ENCODE results near the gene NLGN3. TPM values are rescaled to one million over a fixed set of nuclear protein-coding genes. Genes with fewer than 3 reads are reported as not detected.

Gene NLGN3
- total and polyA plus RNA-seq, 3 donors from 2014 or later: 7.6 to 8.9 (median 8.2) TPM

DNA sequence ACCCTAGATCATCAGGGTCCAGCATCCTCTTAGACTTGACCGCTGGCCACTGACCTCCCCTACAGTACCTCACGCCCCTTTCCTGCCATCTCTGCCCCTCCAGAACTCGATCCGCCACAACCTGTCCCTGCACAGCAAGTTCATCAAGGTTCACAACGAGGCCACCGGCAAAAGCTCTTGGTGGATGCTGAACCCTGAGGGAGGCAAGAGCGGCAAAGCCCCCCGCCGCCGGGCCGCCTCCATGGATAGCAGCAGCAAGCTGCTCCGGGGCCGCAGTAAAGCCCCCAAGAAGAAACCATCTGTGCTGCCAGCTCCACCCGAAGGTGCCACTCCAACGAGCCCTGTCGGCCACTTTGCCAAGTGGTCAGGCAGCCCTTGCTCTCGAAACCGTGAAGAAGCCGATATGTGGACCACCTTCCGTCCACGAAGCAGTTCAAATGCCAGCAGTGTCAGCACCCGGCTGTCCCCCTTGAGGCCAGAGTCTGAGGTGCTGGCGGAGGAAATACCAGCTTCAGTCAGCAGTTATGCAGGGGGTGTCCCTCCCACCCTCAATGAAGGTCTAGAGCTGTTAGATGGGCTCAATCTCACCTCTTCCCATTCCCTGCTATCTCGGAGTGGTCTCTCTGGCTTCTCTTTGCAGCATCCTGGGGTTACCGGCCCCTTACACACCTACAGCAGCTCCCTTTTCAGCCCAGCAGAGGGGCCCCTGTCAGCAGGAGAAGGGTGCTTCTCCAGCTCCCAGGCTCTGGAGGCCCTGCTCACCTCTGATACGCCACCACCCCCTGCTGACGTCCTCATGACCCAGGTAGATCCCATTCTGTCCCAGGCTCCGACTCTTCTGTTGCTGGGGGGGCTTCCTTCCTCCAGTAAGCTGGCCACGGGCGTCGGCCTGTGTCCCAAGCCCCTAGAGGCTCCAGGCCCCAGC lies 43.8 kb upstream of the NLGN3 start:
- Histone ChIP-seq H3K27ac (no peak overlapping the region), H3K9me3 (no peaks in the 10 kb centered on the region), H3K36me3 (ENCODE audit: low read depth, missing control alignments) (no peaks in the 10 kb centered on the region), H3K4me3 (no peak overlapping the region), H3K27me3 (no peaks in the 10 kb centered on the region), H3K4me1 (peaks cover 10% of the 10 kb centered on the region)
- 74 to 79% methylated on average over 4 to 16 of the region's 31 CpGs for WGBS, 2 donors
- intact Hi-C loops (cut with DNase I; ENCODE audit: low total_unique reads): no loop called here
- TF ChIP-seq, protein P1, sequence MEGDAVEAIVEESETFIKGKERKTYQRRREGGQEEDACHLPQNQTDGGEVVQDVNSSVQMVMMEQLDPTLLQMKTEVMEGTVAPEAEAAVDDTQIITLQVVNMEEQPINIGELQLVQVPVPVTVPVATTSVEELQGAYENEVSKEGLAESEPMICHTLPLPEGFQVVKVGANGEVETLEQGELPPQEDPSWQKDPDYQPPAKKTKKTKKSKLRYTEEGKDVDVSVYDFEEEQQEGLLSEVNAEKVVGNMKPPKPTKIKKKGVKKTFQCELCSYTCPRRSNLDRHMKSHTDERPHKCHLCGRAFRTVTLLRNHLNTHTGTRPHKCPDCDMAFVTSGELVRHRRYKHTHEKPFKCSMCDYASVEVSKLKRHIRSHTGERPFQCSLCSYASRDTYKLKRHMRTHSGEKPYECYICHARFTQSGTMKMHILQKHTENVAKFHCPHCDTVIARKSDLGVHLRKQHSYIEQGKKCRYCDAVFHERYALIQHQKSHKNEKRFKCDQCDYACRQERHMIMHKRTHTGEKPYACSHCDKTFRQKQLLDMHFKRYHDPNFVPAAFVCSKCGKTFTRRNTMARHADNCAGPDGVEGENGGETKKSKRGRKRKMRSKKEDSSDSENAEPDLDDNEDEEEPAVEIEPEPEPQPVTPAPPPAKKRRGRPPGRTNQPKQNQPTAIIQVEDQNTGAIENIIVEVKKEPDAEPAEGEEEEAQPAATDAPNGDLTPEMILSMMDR (IDR thresholded peaks at IDR 0.05): no peak
- no peak for TF ChIP-seq POLR2A (IDR thresholded peaks at IDR 0.05)
- DNase-seq: no peak

DNA sequence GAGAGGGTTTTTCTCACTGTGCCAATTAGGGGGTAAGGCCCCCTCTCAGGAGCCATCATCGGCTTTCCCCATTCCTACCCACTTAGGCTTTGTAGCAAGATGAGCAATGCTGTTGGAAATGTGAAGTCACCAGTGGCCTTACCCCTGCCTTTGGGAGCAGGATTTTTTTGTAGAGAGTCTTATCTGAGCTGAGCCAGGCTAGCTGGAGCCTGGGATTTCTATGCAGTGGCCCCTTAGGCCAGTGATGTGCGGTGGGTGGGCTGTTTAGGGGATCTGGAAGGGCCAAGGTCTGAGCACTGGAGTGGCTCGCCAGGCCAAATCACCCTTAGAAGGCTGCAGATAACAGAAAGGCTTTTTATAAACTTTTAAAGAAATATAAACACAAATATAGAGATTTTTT lies 42.3 kb upstream of the NLGN3 start:
- no peak overlapping the region for H3K4me3 ChIP-seq
- no peak for DNase-seq
- intact Hi-C loops (cut with DNase I; ENCODE audit: low total_unique reads): no loop called here
- no peak for TF ChIP-seq POLR2A (IDR thresholded peaks at IDR 0.05)
- TF ChIP-seq, protein P1 (IDR thresholded peaks at IDR 0.05): no peak
- H3K27me3 ChIP-seq: no peaks in the 10 kb centered on the region
- 36 to 57% methylated on average over 1 to 3 of the region's 3 CpGs for WGBS, 2 donors
- peaks cover 10% of the 10 kb centered on the region for H3K4me1 ChIP-seq
- H3K27ac ChIP-seq: no peak overlapping the region
- H3K9me3 ChIP-seq: no peaks in the 10 kb centered on the region
- H3K36me3 ChIP-seq (ENCODE audit: low read depth, missing control alignments): no peaks in the 10 kb centered on the region

DNA sequence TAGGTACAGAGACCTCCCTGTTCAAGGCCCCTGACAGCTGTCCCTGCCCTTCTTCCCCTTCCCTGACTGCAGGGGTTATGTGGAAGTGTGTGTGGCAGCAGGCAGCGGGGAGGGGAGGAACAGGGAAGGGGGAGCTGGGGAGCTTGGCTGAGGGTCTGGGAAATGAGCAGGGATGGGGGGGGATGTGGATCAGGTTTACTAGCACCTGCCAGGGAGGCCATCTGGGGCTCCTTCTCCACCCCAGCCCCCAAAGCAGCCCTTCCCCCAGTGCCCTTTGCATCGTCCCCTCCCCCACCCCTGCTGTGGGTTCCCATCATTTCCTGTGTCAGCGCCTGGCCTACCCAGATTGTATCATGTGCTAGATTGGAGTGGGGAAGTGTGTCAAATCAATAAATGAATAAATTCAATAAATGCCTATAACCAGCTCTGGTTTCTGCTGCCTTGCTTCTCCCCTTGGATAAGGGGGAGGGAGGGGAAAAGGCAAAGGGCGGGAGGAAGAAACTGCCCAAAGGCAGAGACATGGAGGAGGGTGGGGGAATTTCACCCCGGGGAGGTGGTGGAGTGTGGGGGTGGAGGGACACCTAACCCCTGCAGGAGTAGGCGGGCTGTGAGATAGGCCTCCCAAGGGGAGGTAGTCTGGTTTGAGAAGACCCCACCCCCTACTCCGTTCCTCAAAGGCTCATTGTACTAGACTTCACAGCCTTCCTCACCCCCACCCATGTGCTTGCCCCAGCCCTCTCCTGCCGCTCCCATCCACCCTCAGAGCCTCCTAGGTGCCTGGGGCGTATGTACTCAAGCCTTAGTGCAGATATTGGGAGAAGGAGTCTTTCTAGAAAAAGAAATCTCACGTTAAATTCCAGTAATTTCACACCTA lies 41.3 kb upstream of the NLGN3 start:
- H3K27ac ChIP-seq: peak overlapping the region in 1 of 2 donors; percentile 50

DNA sequence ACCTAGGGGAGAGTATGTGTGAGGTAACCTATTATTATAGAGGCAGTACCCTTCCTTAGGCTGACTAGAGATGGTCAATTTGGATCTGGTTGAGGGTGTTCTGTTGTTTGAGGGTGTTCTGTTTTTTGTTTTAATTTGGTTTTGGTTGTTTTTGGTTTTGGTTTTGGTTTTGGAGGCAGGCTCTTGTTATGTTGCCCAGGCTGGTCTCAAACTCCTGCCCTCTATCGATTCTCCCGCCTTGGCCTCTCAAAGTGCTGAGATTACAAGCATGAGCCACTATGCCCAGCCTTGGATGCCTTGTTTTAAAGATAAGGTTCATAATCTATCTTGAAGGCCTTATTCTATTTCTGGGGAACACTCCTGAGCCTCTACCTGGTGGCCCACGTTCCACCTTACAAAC lies 39.0 kb upstream of the NLGN3 start:
- H3K4me3 ChIP-seq: no peak overlapping the region
- no peaks in the 10 kb centered on the region for H3K9me3 ChIP-seq
- no peak overlapping the region for H3K27ac ChIP-seq
- TF ChIP-seq, protein P1 (IDR thresholded peaks at IDR 0.05): no peak
- no peak for TF ChIP-seq POLR2A (IDR thresholded peaks at IDR 0.05)
- intact Hi-C loops (cut with DNase I; ENCODE audit: low total_unique reads): no loop called here
- H3K36me3 ChIP-seq (ENCODE audit: low read depth, missing control alignments): no peaks in the 10 kb centered on the region
- H3K4me1 ChIP-seq: peaks cover 10% of the 10 kb centered on the region
- H3K27me3 ChIP-seq: no peaks in the 10 kb centered on the region
- DNase-seq: no peak
- WGBS, 2 donors: 85 to 100% methylated on average over 1 to 3 of the region's 3 CpGs

More for the DNA sequence above, 41.3 kb upstream of the NLGN3 start:
- H3K27me3 ChIP-seq: no peaks in the 10 kb centered on the region
- no peak for TF ChIP-seq POLR2A (IDR thresholded peaks at IDR 0.05)
- TF ChIP-seq, protein P1 (IDR thresholded peaks at IDR 0.05): no peak
- no peaks in the 10 kb centered on the region for H3K36me3 ChIP-seq (ENCODE audit: low read depth, missing control alignments)
- 46 to 61% methylated on average over 6 to 10 of the region's 10 CpGs for WGBS, 2 donors
- H3K4me1 ChIP-seq: peaks cover 10% of the 10 kb centered on the region
- no peaks in the 10 kb centered on the region for H3K9me3 ChIP-seq
- no peak for DNase-seq
- intact Hi-C loops (cut with DNase I; ENCODE audit: low total_unique reads): no loop called here
- H3K4me3 ChIP-seq: no peak overlapping the region

Data from testis (tissue), 3 donors.